ENCODE measurements around the gene TENM4. TPM values are rescaled to one million over a fixed set of nuclear protein-coding genes. Genes with fewer than 3 reads are reported as not detected.

TENM4 gene
- total and polyA plus RNA-seq, 10 of the 15 experiments (the other 5 are each of a cell fraction or from before 2014, with no cell fraction given) = 0.03 to 0.12 (median 0.06) TPM; not detected in 7

DNA sequence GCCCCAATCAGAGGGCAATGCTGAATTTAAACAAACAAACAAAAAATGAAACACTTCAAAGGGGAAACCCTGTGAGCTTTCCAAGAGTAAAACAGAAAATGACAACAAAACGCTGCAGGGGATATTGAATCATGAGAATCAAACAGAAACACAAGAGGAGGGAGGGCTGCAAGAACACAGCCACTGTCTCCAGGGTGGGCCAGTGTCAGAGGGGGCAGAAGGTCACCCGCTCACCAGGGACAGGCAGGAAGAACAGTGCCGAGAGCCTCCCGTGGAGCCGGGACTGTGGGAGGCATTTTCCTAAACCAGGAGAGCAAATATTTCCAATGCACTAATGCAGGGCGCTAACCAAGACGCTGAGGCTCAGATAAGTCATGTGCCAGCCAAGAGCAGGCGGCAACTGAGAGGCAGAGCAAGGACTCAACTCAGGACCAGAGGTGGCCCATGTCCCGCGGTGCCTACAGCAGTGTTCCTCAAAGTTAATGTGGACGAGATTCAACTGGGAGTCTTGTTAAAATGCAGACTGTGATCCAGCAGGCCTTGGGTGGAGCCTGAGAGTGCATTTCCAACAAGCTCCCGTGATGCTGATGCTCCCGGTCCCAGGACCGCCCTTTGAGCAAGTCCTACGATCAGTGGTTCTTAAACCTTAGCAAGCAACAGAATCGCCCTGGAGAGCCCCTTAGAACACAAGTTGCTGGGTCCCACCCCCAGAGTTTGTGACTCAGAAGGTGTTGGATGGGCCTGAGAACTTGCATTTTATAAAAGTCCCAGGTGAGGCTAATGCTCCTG, 197.2 kb downstream of the TENM4 start (continued):
- TF ChIP-seq ZBTB40 (IDR thresholded peaks at IDR 0.05; ENCODE audit: borderline replicate concordance) = no peak
- TF ChIP-seq POLR2AphosphoS5 (IDR thresholded peaks at IDR 0.05; ENCODE audit: low read length) = no peak

- Histone ChIP-seq H3K79me2 (ENCODE audit: control insufficient read depth, insufficient read depth, low read length) (no peaks in the 10 kb centered on the region), H3K4me1 (ENCODE audit: control insufficient read depth, insufficient read depth, low read length) (no peaks in the 10 kb centered on the region), H3K9ac (ENCODE audit: control insufficient read depth, insufficient read depth, low read length) (no peak overlapping the region), H3K4me2 (ENCODE audit: control insufficient read depth, insufficient read depth) (no peak overlapping the region), H4K20me1 (ENCODE audit: control insufficient read depth, insufficient read depth) (no peaks in the 10 kb centered on the region), H3K27ac (ENCODE audit: control insufficient read depth, insufficient read depth) (no peak overlapping the region), H3K36me3 (ENCODE audit: control insufficient read depth in 2 of 2, insufficient read depth in 2 of 2, low read length in 1 of 2) (no peaks in the 10 kb centered on the region), H3K4me3 (no peak overlapping the region), H3K9me3 (replicated peaks; ENCODE audit: control insufficient read depth, insufficient read depth, low read length) (no peaks in the 10 kb centered on the region), H2AFZ (ENCODE audit: control insufficient read depth, low read depth, low read length) (no peak overlapping the region), H3K27me3 (replicated peaks in 1 of 2; ENCODE audit: control insufficient read depth in 2 of 2, insufficient read depth in 2 of 2, low read length in 1 of 2) (no peaks in the 10 kb centered on the region; a peak in 1 of 4 replicates)
- RAD21 ChIA-PET (ENCODE audit: unreplicated experiment) = no interaction called here
- CTCF ChIA-PET = no interaction called here
- no peak for DNase-seq (ENCODE audit: low read depth, low spot score)
- in situ Hi-C loops (cut with MboI) = no loop called here
- no peak for ATAC-seq
- no TSS peak for BruUV-seq (replicated peaks)
- intact Hi-C loops (cut with micrococcal nuclease; ENCODE audit: unreplicated experiment) = no loop called here
- 1% methylated on average over 3 of the region's 3 CpGs for WGBS (ENCODE audit: insufficient coverage, insufficient replicate concordance, low lambda C conversion rate, missing lambda C conversion rate)
- TF ChIP-seq NR2F1 (conservative IDR thresholded peaks at IDR 0.05) (no peak), STAT1 (conservative IDR thresholded peaks at IDR 0.05) (no peak), SMAD1 (IDR thresholded peaks at IDR 0.05; ENCODE audit: low read depth, partially characterized antibody) (no peak), FOXM1 (IDR thresholded peaks at IDR 0.05; ENCODE audit: low read depth, low read length) (no peak), POU2F2 (IDR thresholded peaks at IDR 0.05; ENCODE audit: borderline replicate concordance, low read depth, low read length) (no peak), CBX5 (IDR thresholded peaks at IDR 0.05; ENCODE audit: low read depth) (no peak), EZH2 (IDR thresholded peaks at IDR 0.05; ENCODE audit: borderline replicate concordance, control insufficient read depth, low read depth, low read length) (no peak), EED (IDR thresholded peaks at IDR 0.05; ENCODE audit: low read depth) (no peak), MYB (IDR thresholded peaks at IDR 0.05; ENCODE audit: borderline replicate concordance, low read depth, low read length) (no peak)
- TF ChIP-seq, protein P1, sequence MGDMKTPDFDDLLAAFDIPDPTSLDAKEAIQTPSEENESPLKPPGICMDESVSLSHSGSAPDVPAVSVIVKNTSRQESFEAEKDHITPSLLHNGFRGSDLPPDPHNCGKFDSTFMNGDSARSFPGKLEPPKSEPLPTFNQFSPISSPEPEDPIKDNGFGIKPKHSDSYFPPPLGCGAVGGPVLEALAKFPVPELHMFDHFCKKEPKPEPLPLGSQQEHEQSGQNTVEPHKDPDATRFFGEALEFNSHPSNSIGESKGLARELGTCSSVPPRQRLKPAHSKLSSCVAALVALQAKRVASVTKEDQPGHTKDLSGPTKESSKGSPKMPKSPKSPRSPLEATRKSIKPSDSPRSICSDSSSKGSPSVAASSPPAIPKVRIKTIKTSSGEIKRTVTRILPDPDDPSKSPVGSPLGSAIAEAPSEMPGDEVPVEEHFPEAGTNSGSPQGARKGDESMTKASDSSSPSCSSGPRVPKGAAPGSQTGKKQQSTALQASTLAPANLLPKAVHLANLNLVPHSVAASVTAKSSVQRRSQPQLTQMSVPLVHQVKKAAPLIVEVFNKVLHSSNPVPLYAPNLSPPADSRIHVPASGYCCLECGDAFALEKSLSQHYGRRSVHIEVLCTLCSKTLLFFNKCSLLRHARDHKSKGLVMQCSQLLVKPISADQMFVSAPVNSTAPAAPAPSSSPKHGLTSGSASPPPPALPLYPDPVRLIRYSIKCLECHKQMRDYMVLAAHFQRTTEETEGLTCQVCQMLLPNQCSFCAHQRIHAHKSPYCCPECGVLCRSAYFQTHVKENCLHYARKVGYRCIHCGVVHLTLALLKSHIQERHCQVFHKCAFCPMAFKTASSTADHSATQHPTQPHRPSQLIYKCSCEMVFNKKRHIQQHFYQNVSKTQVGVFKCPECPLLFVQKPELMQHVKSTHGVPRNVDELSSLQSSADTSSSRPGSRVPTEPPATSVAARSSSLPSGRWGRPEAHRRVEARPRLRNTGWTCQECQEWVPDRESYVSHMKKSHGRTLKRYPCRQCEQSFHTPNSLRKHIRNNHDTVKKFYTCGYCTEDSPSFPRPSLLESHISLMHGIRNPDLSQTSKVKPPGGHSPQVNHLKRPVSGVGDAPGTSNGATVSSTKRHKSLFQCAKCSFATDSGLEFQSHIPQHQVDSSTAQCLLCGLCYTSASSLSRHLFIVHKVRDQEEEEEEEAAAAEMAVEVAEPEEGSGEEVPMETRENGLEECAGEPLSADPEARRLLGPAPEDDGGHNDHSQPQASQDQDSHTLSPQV (IDR thresholded peaks at IDR 0.05) = no peak
- POLR2A ChIA-PET = no interaction called here
- no peak for FAIRE-seq
- SMC1A ChIA-PET (ENCODE audit: uncharacterized antibody, unreplicated experiment) = interaction anchor here (2.1 kb wide), 1 partner anchor 9 kb away, joined by 4 read pairs; no protein-coding TSS in a partner anchor
Observed at GRCh38 chr11:79242616-79243015, 198.2 kb downstream of the TENM4 start.
